SIG-M5 treated with dmso at 0.1 percent for 504 hours (cell line): ENCODE results near the gene GPBAR1.
A peak's percentile ranks its signal among the peaks of the same experiment; 100 is the strongest.

Experiments used
- DNase-seq: peaks from one replicate; lab custom pipeline; 2025; ENCODE audit not compliant: unreplicated experiment; lab: John Stamatoyannopoulos, UW

The GPBAR1 gene, protein sequence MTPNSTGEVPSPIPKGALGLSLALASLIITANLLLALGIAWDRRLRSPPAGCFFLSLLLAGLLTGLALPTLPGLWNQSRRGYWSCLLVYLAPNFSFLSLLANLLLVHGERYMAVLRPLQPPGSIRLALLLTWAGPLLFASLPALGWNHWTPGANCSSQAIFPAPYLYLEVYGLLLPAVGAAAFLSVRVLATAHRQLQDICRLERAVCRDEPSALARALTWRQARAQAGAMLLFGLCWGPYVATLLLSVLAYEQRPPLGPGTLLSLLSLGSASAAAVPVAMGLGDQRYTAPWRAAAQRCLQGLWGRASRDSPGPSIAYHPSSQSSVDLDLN

GRCh38 chr2:218260742-218261422 lies at the start of gene GPBAR1:
GPBAR1 (plus strand) TSS chr2:218261015; CDS start chr2:218262725, 1,710 bp downstream.
- DNase-seq: no peak

GRCh38 chr2:218214116-218214515 lies 46.7 kb upstream of the GPBAR1 start:
- DNase-seq: no peak

DNA sequence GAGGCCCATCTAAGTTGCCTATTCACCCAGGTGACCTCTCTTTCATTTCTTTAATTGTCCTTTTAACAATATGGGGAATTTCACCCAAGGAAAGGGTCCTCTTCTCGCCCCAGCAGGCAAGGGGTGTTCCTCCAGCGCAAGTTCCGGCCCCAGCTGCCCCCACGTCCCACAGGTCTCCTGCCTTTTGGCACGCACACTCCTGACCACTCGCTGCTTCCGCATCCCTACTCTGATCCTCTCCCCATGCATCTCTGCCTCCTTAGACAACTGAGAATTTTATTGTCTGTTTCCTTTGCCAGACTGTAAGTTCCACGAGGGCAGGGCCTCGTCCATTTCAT lies 44.5 kb upstream of the GPBAR1 start:
- DNase-seq: peak; percentile 34

GRCh38 chr2:218216674-218217359 lies 44.0 kb upstream of the GPBAR1 start, which contains the start of gene ARPC2:
ARPC2 (plus strand) TSS chr2:218217189; CDS start chr2:218217471, 282 bp downstream.
- DNase-seq: peak; percentile 93

DNA sequence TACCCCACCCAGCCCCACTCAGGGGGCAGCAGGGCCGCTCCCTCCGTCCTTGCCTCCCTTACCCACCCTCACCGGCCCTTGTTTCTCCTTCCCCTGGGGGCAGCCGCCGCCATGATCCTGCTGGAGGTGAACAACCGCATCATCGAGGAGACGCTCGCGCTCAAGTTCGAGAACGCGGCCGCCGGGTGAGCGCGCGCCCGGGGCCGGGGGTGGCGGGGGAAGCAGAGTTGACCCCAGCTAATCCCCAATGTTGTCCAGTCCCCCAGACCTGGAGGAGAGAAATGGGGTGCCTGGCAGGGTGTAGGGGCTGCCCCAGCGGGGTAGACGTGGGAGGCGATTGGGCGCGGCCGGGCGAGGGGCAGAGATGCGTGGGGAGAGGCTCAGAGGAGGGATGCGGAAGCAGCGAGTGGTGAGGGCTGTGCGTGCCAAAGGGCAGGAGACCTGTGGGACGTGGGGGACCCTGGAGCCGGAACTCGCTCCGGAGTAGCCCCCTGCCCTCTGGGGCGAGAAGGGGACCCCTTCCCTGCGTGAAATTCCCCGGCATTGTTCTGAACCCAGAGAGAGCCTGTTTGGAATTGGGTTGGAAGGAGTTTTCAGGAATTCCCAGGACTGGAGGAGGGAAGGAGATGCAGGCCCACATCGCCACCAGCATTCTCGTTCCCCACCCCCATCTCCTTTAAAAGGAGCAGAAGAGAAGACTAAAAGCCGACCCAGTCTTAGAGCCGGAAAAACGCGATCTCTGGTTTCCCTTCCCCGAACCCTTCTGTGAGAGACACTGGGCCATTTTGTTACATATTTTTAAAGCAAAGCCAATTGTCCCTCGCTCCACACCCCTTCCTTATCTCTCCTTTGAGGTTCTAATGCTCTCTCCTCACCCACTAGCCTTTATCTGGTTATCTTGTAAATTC lies 43.2 kb upstream of the GPBAR1 start:
- DNase-seq: peak; percentile 72

DNA sequence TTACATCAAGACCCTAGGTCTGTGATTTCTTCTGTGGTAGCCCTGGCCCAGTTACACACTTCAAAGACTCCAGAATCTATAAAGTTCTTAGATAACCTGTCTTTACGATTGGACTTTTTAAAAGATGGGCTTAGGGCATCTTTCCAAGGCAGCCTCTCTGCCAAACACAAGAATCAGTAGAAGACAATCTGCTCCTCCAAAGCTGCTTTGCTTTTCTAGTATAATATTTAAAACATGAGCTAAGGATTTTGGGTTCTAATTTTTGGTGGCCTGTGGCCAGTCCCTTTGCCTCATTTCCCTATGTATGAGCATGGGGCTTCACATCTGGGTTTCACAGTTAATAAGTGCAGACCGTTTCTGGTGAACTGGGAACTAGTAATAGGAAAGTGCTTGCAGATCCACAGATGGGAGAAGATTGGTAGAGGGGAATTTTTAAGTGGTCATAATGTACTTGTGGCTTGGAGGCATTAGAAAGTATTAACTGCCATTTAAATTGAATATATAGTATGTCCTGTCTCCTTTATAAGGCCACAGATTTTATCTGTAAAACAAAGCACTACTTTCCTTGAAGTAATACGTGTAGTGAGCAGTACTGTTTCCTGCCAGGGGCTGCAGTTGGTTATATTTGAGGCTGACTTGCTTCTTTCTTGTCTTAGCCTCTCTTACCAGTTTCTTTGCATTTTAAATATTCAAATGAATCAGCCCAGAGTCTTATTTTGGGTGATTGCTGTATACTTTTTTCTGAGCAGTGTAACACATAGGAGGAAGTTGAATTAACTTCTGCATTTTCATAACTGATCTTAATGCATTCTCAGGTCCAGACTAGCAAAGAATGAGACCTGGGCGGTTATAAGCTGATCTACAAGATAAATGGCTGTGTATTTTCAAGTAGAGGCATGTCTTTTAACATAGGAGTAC lies 42.3 kb upstream of the GPBAR1 start:
- DNase-seq: peak; percentile 84

GRCh38 chr2:218219934-218220333 lies 40.9 kb upstream of the GPBAR1 start:
- DNase-seq: peak; percentile 30

DNA sequence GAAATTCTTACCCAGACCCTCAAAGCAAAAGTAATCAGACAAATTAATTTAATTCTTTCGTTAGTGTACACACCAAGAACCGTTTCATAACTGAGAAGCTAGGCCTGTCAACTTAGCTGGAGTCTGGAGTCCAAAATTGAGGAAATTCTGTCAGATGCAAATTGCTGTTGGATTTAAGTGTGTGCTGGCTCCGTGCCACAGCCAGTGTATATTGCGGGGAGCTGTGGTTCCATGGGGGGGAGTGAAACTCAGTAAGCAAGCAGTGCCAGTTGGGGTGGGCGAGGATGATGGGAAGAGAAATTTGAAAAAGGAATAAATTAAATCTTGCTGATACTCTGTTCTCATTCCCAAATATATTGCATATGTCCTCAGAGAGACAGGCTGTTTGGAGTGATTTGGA lies 39.8 kb upstream of the GPBAR1 start:
- DNase-seq: peak; percentile 25

DNA sequence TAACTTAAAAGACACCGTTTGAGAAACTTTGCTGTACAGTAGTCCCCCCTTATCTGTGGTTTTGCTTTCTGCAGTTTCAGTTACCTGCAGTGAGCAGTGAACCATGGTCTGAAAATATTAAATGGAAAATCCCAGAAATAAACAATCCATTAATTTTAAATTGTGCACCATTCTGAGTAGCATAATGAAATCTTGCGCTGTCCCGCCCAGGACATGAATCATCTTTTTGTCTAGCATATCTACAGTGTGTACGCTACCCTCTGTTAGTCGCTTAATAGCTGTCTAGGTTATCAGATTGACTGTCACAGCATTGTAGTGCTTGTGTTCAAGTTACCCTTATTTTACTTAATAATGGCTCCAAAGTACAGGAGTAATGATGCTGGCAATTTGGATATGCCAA lies 37.8 kb upstream of the GPBAR1 start:
- DNase-seq: no peak

DNA sequence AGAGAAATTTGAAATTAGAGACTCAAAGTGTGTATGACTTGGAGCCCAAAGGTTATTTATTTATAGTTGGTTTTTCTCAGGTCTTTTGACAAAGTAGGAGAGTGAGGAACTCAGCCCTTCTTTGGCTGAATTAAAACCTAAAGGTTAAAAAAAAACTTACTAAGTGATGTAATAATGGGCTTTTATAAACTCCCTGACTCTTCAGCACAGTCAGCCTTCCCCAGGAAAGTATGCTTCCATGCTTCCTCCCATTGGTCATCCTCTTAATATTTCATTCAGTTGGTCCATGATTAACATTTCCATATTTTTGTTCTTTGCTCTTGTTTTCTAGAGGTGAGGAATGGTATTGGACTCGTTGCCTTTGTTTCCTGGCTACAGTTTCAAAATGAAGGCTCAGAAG lies 36.6 kb upstream of the GPBAR1 start:
- DNase-seq: no peak

DNA sequence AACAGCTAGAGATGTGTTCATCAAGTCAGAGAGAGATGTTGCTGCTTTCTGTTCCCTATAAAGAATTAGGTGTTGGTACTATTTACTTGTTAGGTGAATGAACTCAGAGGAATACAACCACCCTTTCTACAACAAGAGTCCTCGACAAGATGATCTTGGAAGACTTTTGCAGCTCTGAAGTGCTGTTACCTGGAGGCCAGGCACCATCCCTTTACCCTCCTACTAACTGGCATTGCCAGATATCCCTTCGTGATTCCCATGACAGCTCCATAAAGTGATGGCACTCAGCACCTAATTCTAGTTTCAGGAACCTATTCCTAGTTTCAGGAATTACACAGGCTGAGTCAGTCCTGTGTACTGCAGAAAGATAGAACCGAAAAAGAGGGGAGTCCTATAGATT lies 33.9 kb upstream of the GPBAR1 start:
- DNase-seq: no peak

DNA sequence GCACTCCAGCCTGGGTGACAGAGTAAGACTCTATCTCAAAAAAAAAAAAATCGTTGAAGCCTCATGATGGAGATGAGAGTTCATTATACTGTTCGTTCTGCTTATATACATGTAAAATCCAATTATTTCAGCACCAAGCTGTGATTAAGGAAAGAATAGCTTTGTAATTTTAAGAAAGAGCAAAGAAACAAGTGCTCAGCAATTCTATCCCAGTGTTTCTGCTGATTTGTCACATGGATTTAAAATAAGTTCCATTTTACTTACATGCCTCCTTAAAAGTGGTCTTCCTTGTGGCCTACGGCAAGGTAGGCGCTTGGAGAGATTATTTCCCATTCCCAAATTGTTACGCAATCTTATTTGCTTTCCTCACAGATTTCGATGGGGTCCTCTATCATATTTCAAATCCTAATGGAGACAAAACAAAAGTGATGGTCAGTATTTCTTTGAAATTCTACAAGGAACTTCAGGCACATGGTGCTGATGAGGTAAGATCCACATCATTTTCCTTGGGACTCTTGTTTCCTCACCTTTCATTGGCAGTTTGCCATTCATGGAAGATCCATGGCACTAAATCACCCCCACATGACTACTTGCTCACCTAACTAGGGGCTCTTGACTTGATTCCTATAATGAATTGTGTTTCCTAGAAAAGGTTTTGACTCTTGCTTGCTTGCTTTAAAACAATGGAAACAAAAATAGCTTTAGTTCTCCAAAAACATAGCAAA lies 32.3 kb upstream of the GPBAR1 start:
- peak; percentile 83 for DNase-seq

DNA sequence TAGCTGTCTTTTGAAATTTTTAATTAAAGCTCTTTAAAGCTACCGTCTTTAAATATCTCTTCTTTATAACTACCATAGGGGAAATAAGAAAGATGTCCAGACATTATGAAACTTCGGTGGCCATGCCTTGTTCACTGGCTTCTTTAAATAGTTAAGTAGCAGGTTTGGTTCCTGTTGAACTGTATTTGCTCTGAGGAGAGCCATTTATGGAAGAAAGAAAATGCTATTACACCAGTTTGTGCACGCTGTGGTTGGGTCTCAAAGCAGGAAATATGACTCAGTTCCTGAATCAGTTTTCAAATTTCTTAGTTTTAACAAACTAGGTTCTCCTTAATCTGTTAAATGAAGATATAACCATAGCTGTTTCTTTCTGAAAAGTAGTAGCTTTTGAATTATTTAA lies 31.6 kb upstream of the GPBAR1 start:
- DNase-seq: peak; percentile 96

DNA sequence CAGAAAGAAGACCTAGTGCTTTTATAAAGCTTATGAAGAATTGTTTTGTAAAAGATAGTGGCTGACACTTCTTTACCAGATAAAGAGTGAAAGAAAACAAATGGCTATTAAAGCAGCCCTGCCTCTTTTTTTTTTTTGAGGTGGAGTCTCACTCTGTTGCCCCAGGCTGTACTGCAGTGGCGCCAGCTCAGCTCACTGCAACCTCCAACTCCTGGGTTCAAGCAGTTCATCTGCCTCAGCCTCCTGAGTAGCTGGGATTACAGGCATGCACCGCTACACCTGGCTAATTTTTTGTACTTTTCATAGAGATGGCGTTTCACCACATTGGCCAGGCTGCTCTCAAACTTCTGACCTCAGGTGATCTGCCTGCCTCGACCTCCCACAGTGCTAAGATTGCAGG lies 31.0 kb upstream of the GPBAR1 start:
- no peak for DNase-seq

- peak; percentile 65 for DNase-seq
Measured at GRCh38 chr2:218230882-218231281, 29.9 kb upstream of the GPBAR1 start.

DNA sequence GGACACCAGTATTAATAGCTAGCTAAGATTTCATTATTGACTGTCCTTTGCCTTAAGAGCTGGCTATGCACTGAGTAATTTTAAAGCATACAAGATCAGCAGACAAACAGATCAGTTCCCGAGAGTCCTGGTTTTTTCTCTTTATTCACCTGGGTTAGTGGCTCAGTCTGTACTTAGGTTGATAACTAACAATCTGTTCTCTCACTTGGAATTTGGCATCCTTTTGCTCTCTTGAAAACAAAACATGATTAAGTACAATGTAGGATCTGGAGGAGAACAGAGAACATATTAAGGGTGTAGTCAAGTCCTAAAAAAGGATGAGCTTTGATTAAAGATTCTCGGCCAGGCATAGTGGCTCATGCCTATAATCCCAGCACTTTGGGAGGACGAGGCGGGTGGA lies 27.3 kb upstream of the GPBAR1 start:
- no peak for DNase-seq

DNA sequence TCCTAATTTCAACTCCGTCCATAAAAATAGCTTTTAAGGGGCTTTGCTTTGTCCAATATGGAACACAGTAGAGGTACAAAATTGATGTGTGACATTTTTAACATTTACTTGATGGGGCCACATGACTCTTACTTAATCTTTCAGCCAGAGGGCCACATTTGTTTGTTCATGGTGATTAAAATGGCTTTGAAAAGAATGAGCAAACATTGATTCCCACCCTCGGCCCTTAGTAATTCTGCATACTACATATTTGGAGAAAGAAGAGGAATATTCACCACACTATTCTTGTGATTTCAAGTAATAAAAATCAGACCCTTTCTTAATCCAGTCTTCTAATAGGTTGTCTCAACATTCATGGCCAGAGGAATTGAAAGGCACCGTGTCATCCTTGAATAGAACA lies 26.3 kb upstream of the GPBAR1 start:
- no peak for DNase-seq

DNA sequence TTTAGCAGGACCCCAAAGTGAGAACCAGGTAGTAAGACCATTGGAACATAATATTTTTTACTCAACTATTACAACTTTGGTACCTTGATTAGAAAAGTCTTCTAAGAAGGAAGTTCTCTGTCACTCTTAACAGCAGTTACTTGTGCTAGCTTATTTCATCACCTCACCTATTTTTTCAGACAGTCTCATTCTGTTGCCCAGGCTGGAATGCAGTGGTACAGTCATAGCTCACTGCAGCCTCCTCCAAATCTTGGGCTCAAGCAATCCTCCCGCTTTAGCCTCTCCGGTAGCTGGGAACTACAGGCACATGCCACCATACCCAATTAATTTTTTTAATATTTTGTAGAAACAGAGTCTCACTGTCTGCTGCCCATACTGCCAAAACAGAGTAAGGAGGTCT lies 25.8 kb upstream of the GPBAR1 start:
- DNase-seq: no peak

- no peak for DNase-seq
Measured at GRCh38 chr2:218236829-218237228, 24.0 kb upstream of the GPBAR1 start.
